LNCaP clone FGC (cell line): ENCODE data around the gene C3orf20.

Experiments used
- DNase-seq: peaks from one replicate; pipeline ENCODE4 v3.0.0-alpha.2; 2011; ENCODE audit warnings: low read depth
- H3K4me3 ChIP-seq: 2 replicates; pipeline ENCODE4 v1.5.1; 2011; ENCODE audit warnings: mild to moderate bottlenecking, low read depth, low read length, control low read depth
- TF ChIP-seq, protein P1 (sequence below): IDR thresholded peaks from 2 replicates; pipeline ENCODE4 v1.5.1; 2012; ENCODE audit warnings: mild to moderate bottlenecking; ENCODE audit not compliant: control insufficient read depth, insufficient read depth; ENCODE audit errors: extremely low read depth

The C3orf20 gene

DNA sequence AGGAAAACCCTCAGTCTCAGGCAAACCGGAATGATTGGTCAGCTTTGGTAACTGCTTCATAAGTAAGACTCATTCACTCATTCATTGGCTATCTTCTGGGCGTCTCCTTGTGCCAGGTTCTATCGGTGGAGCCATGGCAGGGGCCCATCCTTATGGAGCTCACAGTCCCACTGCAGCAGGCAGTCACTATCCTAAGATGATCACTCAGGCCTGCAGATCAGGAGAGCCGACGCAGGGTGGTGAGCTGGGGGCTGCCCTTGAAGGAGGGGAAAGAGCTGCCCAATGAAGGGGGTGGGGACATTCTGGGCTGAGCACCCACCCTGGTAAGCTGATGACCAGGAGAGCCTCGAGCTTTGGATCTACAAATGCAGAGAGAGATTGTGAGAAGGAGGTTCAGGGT, 123.3 kb downstream of the C3orf20 start:
- H3K4me3 ChIP-seq: no peak overlapping the region
- no peak for DNase-seq

DNA sequence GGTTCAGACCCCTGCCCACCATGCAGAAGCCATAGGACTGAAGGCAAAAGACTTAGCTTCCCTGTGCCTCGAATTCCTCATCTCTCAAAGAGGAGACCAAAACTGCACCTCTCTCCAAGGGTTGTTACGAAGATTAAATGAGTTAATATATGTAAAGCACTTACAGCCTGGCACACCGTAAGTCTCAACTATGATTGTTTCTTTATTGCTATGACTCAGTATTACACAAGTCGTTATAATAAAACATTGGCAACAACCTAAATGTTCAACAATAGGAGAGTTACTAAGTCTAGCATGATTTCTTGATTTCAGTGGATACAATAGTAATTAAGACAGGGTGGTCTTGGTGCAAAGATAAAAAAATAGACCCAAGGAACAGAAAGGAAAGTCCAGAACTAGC, 124.2 kb downstream of the C3orf20 start:
- TF ChIP-seq, protein P1, sequence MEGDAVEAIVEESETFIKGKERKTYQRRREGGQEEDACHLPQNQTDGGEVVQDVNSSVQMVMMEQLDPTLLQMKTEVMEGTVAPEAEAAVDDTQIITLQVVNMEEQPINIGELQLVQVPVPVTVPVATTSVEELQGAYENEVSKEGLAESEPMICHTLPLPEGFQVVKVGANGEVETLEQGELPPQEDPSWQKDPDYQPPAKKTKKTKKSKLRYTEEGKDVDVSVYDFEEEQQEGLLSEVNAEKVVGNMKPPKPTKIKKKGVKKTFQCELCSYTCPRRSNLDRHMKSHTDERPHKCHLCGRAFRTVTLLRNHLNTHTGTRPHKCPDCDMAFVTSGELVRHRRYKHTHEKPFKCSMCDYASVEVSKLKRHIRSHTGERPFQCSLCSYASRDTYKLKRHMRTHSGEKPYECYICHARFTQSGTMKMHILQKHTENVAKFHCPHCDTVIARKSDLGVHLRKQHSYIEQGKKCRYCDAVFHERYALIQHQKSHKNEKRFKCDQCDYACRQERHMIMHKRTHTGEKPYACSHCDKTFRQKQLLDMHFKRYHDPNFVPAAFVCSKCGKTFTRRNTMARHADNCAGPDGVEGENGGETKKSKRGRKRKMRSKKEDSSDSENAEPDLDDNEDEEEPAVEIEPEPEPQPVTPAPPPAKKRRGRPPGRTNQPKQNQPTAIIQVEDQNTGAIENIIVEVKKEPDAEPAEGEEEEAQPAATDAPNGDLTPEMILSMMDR: no peak
- DNase-seq: no peak
- no peak overlapping the region for H3K4me3 ChIP-seq

More for the DNA sequence above, 123.3 kb downstream of the C3orf20 start:
- TF ChIP-seq, protein P1: no peak

DNA sequence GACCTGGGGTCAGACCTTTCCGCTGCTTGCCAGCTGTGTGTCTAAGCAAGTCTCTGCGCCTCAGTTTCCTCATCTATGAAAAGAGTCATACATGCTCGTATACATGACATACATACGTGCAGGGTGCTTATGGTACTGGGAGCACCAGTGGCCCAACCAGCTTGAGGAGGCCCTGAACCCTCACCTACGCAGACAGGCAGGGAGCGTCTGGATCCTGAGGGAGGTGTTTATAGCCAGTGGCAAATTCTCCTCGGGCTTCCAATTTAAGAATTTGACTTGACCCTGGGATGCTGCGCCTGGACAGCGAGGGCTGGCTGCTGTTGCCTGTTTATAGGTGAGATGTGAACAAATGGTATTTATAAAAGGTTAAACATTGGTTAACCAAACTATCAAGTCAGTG, 126.1 kb downstream of the C3orf20 start:
- no peak overlapping the region for H3K4me3 ChIP-seq
- TF ChIP-seq, protein P1: no peak
- DNase-seq: no peak

DNA sequence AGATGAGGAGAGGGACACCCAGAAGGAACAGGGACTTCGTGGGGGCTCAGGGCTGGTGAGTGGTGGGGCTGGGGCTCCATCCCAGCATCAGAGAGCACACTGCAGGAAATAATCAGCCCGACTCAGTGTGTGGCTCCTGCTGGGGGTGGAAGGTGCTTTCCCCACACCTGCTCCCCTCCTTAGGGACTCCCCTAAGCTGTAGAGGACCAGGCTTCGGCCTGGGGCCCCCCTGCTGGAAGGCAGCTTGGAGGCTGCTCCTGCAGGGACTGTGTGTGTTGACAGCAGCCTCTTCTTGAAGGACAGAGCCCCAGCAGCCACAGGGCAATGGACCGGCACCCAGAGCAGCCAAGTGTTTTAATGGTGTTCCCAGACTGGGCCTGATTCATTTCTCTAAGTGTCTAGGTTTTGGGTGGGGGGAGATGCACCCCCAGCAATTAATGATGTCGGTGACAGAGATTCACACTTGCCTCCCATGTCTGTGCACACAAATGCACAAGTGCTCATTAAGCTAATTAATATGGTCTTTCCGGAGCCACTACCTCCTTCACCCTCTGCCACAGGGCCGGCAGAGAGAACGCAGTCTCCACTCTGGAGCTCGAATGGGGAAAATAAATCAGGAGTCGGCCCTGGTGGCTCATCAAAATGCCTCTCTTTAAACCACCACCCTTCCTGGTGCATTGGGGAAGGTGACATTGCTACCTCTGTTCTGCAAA, 126.9 kb downstream of the C3orf20 start:
- H3K4me3 ChIP-seq: no peak overlapping the region
- TF ChIP-seq, protein P1: no peak
- no peak for DNase-seq

DNA sequence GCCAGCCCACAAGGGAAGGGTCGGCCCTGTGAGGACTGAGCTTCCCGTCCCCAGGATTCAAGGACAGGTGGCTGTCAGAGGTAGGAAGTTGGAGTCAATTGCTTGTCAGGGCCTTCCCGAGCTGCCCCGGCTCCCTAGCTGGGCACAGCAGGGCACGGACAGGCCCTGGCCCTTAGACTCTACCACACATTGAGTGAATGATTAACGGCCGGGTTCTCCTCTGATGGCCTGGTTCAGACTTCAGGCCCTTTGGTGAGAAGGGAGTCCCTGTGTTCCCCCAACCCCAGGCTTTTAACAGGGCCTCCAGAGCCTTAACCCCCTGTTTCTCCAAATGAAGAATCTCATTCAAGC, 127.4 kb downstream of the C3orf20 start:
- DNase-seq: no peak
- H3K4me3 ChIP-seq: no peak overlapping the region
- TF ChIP-seq, protein P1: no peak

DNA sequence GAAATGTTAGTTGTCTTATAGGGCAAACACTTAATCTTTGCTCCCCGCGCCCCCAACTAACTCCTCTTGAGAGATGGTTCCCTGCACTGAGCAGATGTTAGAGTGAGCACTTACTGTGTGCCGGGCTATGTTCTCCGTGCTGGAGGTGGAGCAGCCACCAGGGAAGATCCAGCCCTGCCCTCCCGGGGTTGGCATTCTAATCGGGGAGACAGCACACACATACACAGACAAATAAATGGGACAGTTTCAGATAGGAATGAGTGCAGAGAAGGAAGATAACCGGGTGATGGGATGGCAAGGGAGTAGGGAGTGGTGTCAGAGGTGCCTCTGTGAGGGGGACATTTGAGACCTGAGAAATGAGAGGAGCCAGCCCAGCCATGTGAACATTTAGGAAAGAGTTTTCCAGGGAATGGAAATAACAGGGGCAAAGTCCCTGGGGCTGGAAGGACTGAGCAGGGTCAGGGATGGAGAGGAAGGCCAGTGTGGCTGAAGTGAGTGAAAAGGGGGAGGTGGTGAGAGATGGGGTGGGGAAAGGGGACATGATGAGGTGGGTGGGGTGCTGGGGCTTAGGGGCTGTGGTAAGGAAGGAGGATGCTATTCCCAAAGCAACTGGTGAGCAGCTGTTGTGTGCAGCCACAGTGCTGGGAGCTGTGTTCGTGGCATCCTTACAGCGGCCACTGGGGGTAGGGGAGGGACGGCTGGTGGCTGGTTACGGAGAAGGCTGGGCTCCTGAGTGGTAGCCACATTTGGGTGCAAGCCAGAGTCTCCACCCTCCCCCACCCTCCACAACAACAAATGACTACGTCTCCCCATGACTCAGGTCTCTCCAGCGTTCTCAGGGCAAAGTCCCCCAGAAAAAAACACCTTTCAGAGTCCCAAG, 128.4 kb downstream of the C3orf20 start:
- no peak for DNase-seq
- TF ChIP-seq, protein P1: no peak

More for the DNA sequence above, 128.4 kb downstream of the C3orf20 start:
- no peak overlapping the region for H3K4me3 ChIP-seq
